ENCODE results near the gene RPTOR.

RPTOR gene

GRCh38 chr17:80845863-80846671, 301.4 kb downstream of the RPTOR start:
- DNase-seq (ENCODE audit: low spot score), result no peak
- no peak for TF ChIP-seq CTCF (IDR thresholded peaks at IDR 0.05; ENCODE audit: extremely low read depth, missing control alignments)

- no peak for TF ChIP-seq CTCF (IDR thresholded peaks at IDR 0.05; ENCODE audit: extremely low read depth, missing control alignments)
- no peak for DNase-seq (ENCODE audit: low spot score)
Observed at GRCh38 chr17:80846932-80847331, 302.3 kb downstream of the RPTOR start.

- TF ChIP-seq CTCF (IDR thresholded peaks at IDR 0.05; ENCODE audit: extremely low read depth, missing control alignments), result no peak
- no peak for DNase-seq (ENCODE audit: low spot score)
Observed at GRCh38 chr17:80847496-80848230, 303.0 kb downstream of the RPTOR start.

GRCh38 chr17:80848449-80849102, 303.9 kb downstream of the RPTOR start:
- no peak for TF ChIP-seq CTCF (IDR thresholded peaks at IDR 0.05; ENCODE audit: extremely low read depth, missing control alignments)
- no peak for DNase-seq (ENCODE audit: low spot score)

- TF ChIP-seq CTCF (IDR thresholded peaks at IDR 0.05; ENCODE audit: extremely low read depth, missing control alignments), result no peak
- DNase-seq (ENCODE audit: low spot score), result no peak
Observed at GRCh38 chr17:80849119-80849518, 304.5 kb downstream of the RPTOR start.

- TF ChIP-seq CTCF (IDR thresholded peaks at IDR 0.05; ENCODE audit: extremely low read depth, missing control alignments), result no peak
Observed at GRCh38 chr17:80850109-80850508, 305.5 kb downstream of the RPTOR start.

GRCh38 chr17:80850817-80851216, 306.2 kb downstream of the RPTOR start:
- no peak for DNase-seq (ENCODE audit: low spot score)
- TF ChIP-seq CTCF (IDR thresholded peaks at IDR 0.05; ENCODE audit: extremely low read depth, missing control alignments), result no peak

More at GRCh38 chr17:80850109-80850508, 305.5 kb downstream of the RPTOR start:
- DNase-seq (ENCODE audit: low spot score), result no peak

All from GM20000 (cell line).